Endothelial cell of umbilical vein (primary cell): ENCODE measurements around the gene CA11. TPM values are rescaled to one million over a fixed set of nuclear protein-coding genes. Genes with fewer than 3 reads are reported as not detected.

Experiments
- BruUV-seq: library from RNA; stranded (reverse); fragments of 400-500 nt; replicated peaks from 2 replicates; lab custom pipeline; 2021; lab: Mats Ljungman, UMichigan
- CTCF ChIA-PET: fragments of 300-600, 350-600 bp; sonication (Branson Sonifier 250); formaldehyde crosslinking; loops from one replicate; lab custom pipeline; 2021; ENCODE audit warnings: antibody characterized with exemption, inconsistent platforms; lab: Charles Lee
- POLR2A ChIA-PET: fragments of 300-600, 350-600 bp; sonication (Branson Sonifier 250); formaldehyde crosslinking; loops from one replicate; lab custom pipeline; 2021; ENCODE audit warnings: antibody characterized with exemption, inconsistent platforms; lab: Charles Lee
- DNase-seq: peaks from one replicate; pipeline ENCODE4 v3.0.0-alpha.2; 2011; ENCODE audit warnings: low read depth, low spot score
- FAIRE-seq: peaks from 2 replicates; lab custom pipeline; 2011; peaks lifted over from hg19 to GRCh38; lab: Jason Lieb, UNC
- H2AFZ ChIP-seq: 2 replicates; pipeline ENCODE4 v1.6.0; 2012; ENCODE audit warnings: low read depth, low read length, control low read depth, inconsistent platforms
- H3K27ac ChIP-seq: 2 replicates; pipeline ENCODE4 v1.5.1; 2011; ENCODE audit warnings: low read depth, mild to moderate bottlenecking, control low read depth, low read length, moderate library complexity; ENCODE audit not compliant: insufficient read depth
- H3K27me3 ChIP-seq, 2 experiments: 2 replicates each; pipeline versions ENCODE4 v1.6.0 to v1.6.1; 2011; ENCODE audit warnings: low read length in 2 of 2, mixed read lengths in 1 of 2; ENCODE audit not compliant: control insufficient read depth in 2 of 2, insufficient read depth in 2 of 2
- H3K36me3 ChIP-seq, 2 experiments: 2 replicates in 1 of 2; 3 replicates in 1 of 2; pipeline ENCODE4 v1.5.1; 2011; ENCODE audit warnings: low read length in 2 of 2, mild to moderate bottlenecking in 1 of 2, moderate library complexity in 1 of 2; ENCODE audit not compliant: control insufficient read depth in 2 of 2, insufficient read depth in 2 of 2; ENCODE audit errors: extremely low read depth in 1 of 2
- H3K4me1 ChIP-seq: 3 replicates; pipeline ENCODE4 v1.5.1; 2011; ENCODE audit warnings: mild to moderate bottlenecking, low read length; ENCODE audit not compliant: control insufficient read depth, insufficient read depth; ENCODE audit errors: extremely low read depth
- H3K4me2 ChIP-seq: 2 replicates; pipeline ENCODE4 v1.6.1; 2011; ENCODE audit warnings: low read length, control low read depth, mixed read lengths; ENCODE audit not compliant: insufficient read depth
- H3K4me3 ChIP-seq, 3 experiments: fragments of 200-600 bp in 1 of 3; sonication (generic), shearing (Covaris generic) in 1 of 3; replicated peaks in 1 of 3; 2 replicates each; pipeline ENCODE4 v1.5.1; 2011 to 2016; ENCODE audit warnings: control low read depth in 3 of 3, low read length in 3 of 3, mild to moderate bottlenecking in 2 of 3, inconsistent platforms in 1 of 3, low read depth in 1 of 3, moderate library complexity in 1 of 3; ENCODE audit not compliant: insufficient read depth in 1 of 3
- H3K79me2 ChIP-seq: 2 replicates; pipeline ENCODE4 v1.6.0; 2012; ENCODE audit warnings: low read length, inconsistent platforms; ENCODE audit not compliant: control insufficient read depth, insufficient read depth
- H3K9ac ChIP-seq: replicated peaks from 2 replicates; pipeline ENCODE3; 2011; ENCODE audit warnings: low read length, control low read depth; ENCODE audit not compliant: insufficient read depth; ENCODE audit errors: extremely low read depth
- H3K9me1 ChIP-seq: replicated peaks from 3 replicates; pipeline ENCODE4 v1.6.0; 2011; ENCODE audit warnings: mild to moderate bottlenecking, low read length; ENCODE audit not compliant: control insufficient read depth, insufficient read depth; ENCODE audit errors: extremely low read depth
- H3K9me3 ChIP-seq: replicated peaks from 2 replicates; pipeline ENCODE4 v1.5.1; 2012; ENCODE audit warnings: low read length, inconsistent platforms; ENCODE audit not compliant: control insufficient read depth, insufficient read depth
- H4K20me1 ChIP-seq: replicated peaks from 2 replicates; pipeline ENCODE3; 2011; ENCODE audit warnings: mild to moderate bottlenecking, low read length; ENCODE audit not compliant: control insufficient read depth, insufficient read depth; ENCODE audit errors: extremely low read depth
- CTCF ChIP-seq, 2 donors: IDR thresholded peaks; 1 replicate in 1 of 2; 2 replicates in 1 of 2; pipeline ENCODE4 v1.5.1; 2011; ENCODE audit warnings: low read length in 2 of 2, mild to moderate bottlenecking in 2 of 2, moderate library complexity in 2 of 2, control low read depth in 1 of 2, inconsistent platforms in 1 of 2, low read depth in 1 of 2; ENCODE audit not compliant: insufficient read depth in 1 of 2; ENCODE audit errors: extremely low read depth in 1 of 2
- MAX ChIP-seq: IDR thresholded peaks from 2 replicates; pipeline ENCODE4 v1.6.1; 2011; ENCODE audit not compliant: insufficient read depth, insufficient read length
- POLR2A ChIP-seq: IDR thresholded peaks from 2 replicates; pipeline ENCODE4 v1.6.1; 2012; ENCODE audit warnings: low read depth, mild to moderate bottlenecking, control low read depth, low read length
- POLR2AphosphoS5 ChIP-seq: IDR thresholded peaks from 2 replicates; pipeline ENCODE4 v1.6.1; 2012; ENCODE audit warnings: low read depth, mild to moderate bottlenecking, control low read depth, low read length, moderate library complexity; ENCODE audit not compliant: insufficient read depth
- dilution Hi-C: fragments of 300-500 bp; cut with MboI; formaldehyde crosslinking; loops from one replicate; pipeline ENCODE4 v1.15.0; 2019; ENCODE audit warnings: low sequenced_read_pairs; ENCODE audit not compliant: extremely low pct_ligation_motif_present
- intact Hi-C: fragments of 100-400 bp; cut with micrococcal nuclease; formaldehyde crosslinking; loops from one replicate; pipeline ENCODE4 v1.10.0; 2022
- polyA plus RNA-seq, 4 experiments: library from polyadenylated mRNA; depleted of rRNA in 3 of 4; stranded (reverse) in 3 of 4; unstranded in 1 of 4; fragments of >200 nt; gene quantifications; 2 replicates each; pipeline versions ENCODE4 v1.2.1 to v1.2.3, GENCODE V29; 2011 to 2012; ENCODE audit warnings: missing spikeins in 1 of 4
- total RNA-seq: library from RNA; stranded (reverse); gene quantifications from 2 replicates; pipeline ENCODE4 v1.2.3, GENCODE V29; 2021

The CA11 gene
- total and polyA plus RNA-seq, 2 donors (not counting 3 experiments of a cell fraction or from before 2014, with no cell fraction given): 2.8 to 4.7 TPM

- no TSS peak for BruUV-seq
- Histone ChIP-seq H3K36me3 (no peaks in the 10 kb centered on the region), H3K4me2 (peak overlapping the region; percentile 49), H3K27ac (no peak overlapping the region), H3K9ac (peak overlapping the region; percentile 45), H3K79me2 (no peaks in the 10 kb centered on the region), H3K9me1 (no peaks in the 10 kb centered on the region), H2AFZ (peak overlapping the region; percentile 76), H4K20me1 (no peaks in the 10 kb centered on the region), H3K27me3 (peaks cover 5 to 13% of the 10 kb centered on the region in 2 experiments), H3K9me3 (no peaks in the 10 kb centered on the region), H3K4me1 (peaks cover 26% of the 10 kb centered on the region), H3K4me3 (peak overlapping the region in 2 of 3 experiments; percentile 30 to 34)
- ChIA-PET POLR2A (interaction anchor here (0.6 kb wide), 1 partner anchor 19 kb away, joined by 9 read pairs; no protein-coding TSS in a partner anchor), CTCF (interaction anchor here (0.6 kb wide), 1 partner anchor 206 kb away, joined by 4 read pairs; no protein-coding TSS in a partner anchor)
- no peak for TF ChIP-seq MAX
- TF ChIP-seq POLR2A: no peak
- TF ChIP-seq POLR2AphosphoS5: peak; percentile 58
- peak in 1 of 2 donors; percentile 20 for TF ChIP-seq CTCF (IDR thresholded peaks at IDR 0.05; ENCODE audit: extremely low read depth in 1 of 2, insufficient read depth in 1 of 2, low read depth in 1 of 2, low read length in 2 of 2)
- intact Hi-C loops: loop anchor here (1.0 to 10.0 kb wide), 4 partner anchors 8 to 357 kb away; partner anchors contain the start of genes CA11, GYS1, RPL18 and RUVBL2
- peak; percentile 89 for DNase-seq
- FAIRE-seq: no peak
- dilution Hi-C loops: no loop called here
Observed at GRCh38 chr19:48637948-48638830, 7.8 kb downstream of the CA11 start.
